ENCODE data around the gene PRC1.
A peak's percentile ranks its signal among the peaks of the same experiment; 100 is the strongest.
"Not testable (repeated sequence)": the region's sequence is repeated elsewhere in the genome, so short reads cannot be mapped to it uniquely, and the experiment has no call there.

Gene PRC1

DNA sequence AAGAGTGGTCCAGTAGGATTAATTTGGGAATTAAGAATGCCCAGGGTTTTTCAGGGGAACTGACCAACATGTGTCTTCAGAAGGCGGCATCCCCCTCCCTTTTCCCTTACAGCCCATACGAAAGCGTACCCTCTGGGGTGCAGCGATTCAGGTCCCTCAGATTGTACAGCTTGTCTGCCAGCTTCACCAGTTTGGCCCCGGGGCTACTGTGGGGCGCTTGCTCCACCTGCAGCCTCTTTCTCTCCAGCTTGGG, 62.8 kb downstream of the PRC1 start:
- Histone ChIP-seq H3K27me3 (replicated peaks; ENCODE audit: insufficient read depth, low read length) (no peaks in the 10 kb centered on the region), H4K20me1 (ENCODE audit: insufficient read depth, low read length) (no peaks in the 10 kb centered on the region), H3K4me1 (ENCODE audit: low read length) (peaks cover 29% of the 10 kb centered on the region), H3K36me3 (replicated peaks; ENCODE audit: insufficient read depth, low read length) (no peaks in the 10 kb centered on the region), H3K4me3 (ENCODE audit: low read length) (peak overlapping the region; percentile 80), H3K9me2 (replicated peaks; ENCODE audit: insufficient read depth, low read length) (no peaks in the 10 kb centered on the region), H3K9ac (ENCODE audit: low read length) (peak overlapping the region; percentile 82; the same call in 1 of the 2 replicates), H3K4me2 (ENCODE audit: low read depth, low read length) (peak overlapping the region; percentile 85), H3K79me2 (ENCODE audit: low read length) (peaks cover 25% of the 10 kb centered on the region), H2AFZ (ENCODE audit: low read length) (peak overlapping the region; percentile 71; the same call in 1 of the 2 replicates), H3K27ac (ENCODE audit: low read length) (peak overlapping the region; percentile 88), H3F3A (ENCODE audit: insufficient read depth, low read length) (peaks cover 42% of the 10 kb centered on the region), H3K9me3 (replicated peaks; ENCODE audit: insufficient read depth, low read length) (no peaks in the 10 kb centered on the region)
- no peak for DNase-seq
- no peak for TF ChIP-seq CTCF (IDR thresholded peaks at IDR 0.05; ENCODE audit: low read length)

DNA sequence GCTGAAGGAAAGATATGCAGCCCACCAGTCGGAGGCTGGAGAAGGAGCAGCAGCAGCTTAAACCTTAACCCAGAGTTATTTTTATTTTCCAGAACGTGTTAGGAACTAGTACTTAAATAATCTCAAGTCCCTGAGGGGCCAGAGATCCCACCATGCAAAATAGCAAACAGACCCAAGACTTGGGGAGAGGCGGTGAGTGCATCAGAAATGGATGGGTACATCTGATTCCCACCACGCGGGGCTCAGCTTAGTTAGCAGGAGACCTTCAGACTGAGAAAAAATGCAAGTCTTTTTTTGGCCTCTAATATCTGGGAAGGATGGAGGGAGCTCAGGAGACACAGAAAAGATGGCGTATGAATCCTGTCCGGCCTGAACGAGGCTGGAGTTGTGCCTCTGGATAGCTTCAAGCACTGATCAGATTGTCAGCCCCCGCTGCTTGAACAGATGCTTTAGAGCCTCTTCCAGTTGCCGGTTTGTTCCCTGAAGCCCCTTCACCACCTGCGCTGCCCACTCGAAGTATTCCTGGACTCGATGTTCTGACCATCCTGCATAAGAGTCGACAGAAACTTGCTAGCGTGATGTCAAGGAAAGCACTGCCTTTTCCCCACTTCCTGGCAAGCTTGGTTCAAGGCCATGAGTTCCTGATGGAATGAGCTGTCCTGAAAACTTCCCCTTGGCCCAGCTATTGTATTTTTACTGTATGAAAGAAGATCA, 63.3 kb downstream of the PRC1 start:
- H3K4me3 ChIP-seq (ENCODE audit: low read length) = peak overlapping the region; percentile 80

GRCh38 chr15:90929246-90930019, 64.9 kb downstream of the PRC1 start:
- Histone ChIP-seq H3K4me2 (ENCODE audit: low read depth, low read length) (peak overlapping the region; percentile 85), H3K4me3 (ENCODE audit: low read length) (peak overlapping the region; percentile 80), H3K27ac (ENCODE audit: low read length) (peak overlapping the region; percentile 88), H3K9me2 (replicated peaks; ENCODE audit: insufficient read depth, low read length) (no peaks in the 10 kb centered on the region), H3K36me3 (replicated peaks; ENCODE audit: insufficient read depth, low read length) (no peaks in the 10 kb centered on the region), H3K9me3 (replicated peaks; ENCODE audit: insufficient read depth, low read length) (no peaks in the 10 kb centered on the region), H3K27me3 (replicated peaks; ENCODE audit: insufficient read depth, low read length) (no peaks in the 10 kb centered on the region), H2AFZ (ENCODE audit: low read length) (peak overlapping the region; percentile 43), H4K20me1 (ENCODE audit: insufficient read depth, low read length) (no peaks in the 10 kb centered on the region), H3K79me2 (ENCODE audit: low read length) (peaks cover 11% of the 10 kb centered on the region), H3K4me1 (ENCODE audit: low read length) (peaks cover 23% of the 10 kb centered on the region), H3F3A (ENCODE audit: insufficient read depth, low read length) (peaks cover 34% of the 10 kb centered on the region), H3K9ac (ENCODE audit: low read length) (peak overlapping the region; percentile 82)
- no peak for TF ChIP-seq EZH2phosphoT487 (IDR thresholded peaks at IDR 0.05; ENCODE audit: low read length)
- TF ChIP-seq CTCF (IDR thresholded peaks at IDR 0.05; ENCODE audit: low read length) = no peak
- TF ChIP-seq EZH2 (optimal IDR thresholded peaks at IDR 0.05; ENCODE audit: low read depth, low read length) = no peak
- DNase-seq = peak; percentile 33

More for the DNA sequence above, 63.3 kb downstream of the PRC1 start:
- TF ChIP-seq CTCF (IDR thresholded peaks at IDR 0.05; ENCODE audit: low read length) = no peak
- TF ChIP-seq EZH2phosphoT487 (IDR thresholded peaks at IDR 0.05; ENCODE audit: low read length) = no peak
- TF ChIP-seq EZH2 (optimal IDR thresholded peaks at IDR 0.05; ENCODE audit: low read depth, low read length) = no peak
- peak overlapping the region; percentile 88 for H3K27ac ChIP-seq (ENCODE audit: low read length)
- H3K27me3 ChIP-seq (replicated peaks; ENCODE audit: insufficient read depth, low read length) = no peaks in the 10 kb centered on the region
- H4K20me1 ChIP-seq (ENCODE audit: insufficient read depth, low read length) = no peaks in the 10 kb centered on the region
- H3K9me3 ChIP-seq (replicated peaks; ENCODE audit: insufficient read depth, low read length) = no peaks in the 10 kb centered on the region
- peaks cover 20% of the 10 kb centered on the region for H3K79me2 ChIP-seq (ENCODE audit: low read length)
- H3K9me2 ChIP-seq (replicated peaks; ENCODE audit: insufficient read depth, low read length) = no peaks in the 10 kb centered on the region
- no peaks in the 10 kb centered on the region for H3K36me3 ChIP-seq (replicated peaks; ENCODE audit: insufficient read depth, low read length)
- DNase-seq = peak; percentile 17
- H3F3A ChIP-seq (ENCODE audit: insufficient read depth, low read length) = peaks cover 42% of the 10 kb centered on the region
- peak overlapping the region; percentile 71; the same call in 1 of the 2 replicates for H2AFZ ChIP-seq (ENCODE audit: low read length)
- H3K4me2 ChIP-seq (ENCODE audit: low read depth, low read length) = peak overlapping the region; percentile 85
- peak overlapping the region; percentile 82 for H3K9ac ChIP-seq (ENCODE audit: low read length)
- H3K4me1 ChIP-seq (ENCODE audit: low read length) = peaks cover 24% of the 10 kb centered on the region

DNA sequence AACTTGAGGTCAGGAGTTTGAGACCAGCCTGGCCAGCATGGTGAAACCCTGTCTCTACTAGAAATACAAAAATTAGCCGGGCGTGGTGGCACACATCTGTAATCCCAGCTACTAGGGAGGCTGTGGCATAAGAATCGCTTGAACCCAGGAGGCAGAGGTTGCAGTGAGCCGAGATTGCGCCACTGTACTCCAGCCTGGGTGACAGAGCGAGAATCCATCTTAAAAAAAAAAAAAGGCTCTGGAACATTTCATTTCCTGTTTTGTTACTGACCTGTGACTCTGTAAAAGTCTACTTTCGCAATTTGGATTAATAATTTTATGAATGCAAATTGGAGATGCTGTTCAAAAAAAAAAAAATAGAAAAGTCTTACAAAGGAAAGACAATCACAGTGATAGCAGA, 66.2 kb downstream of the PRC1 start:
- DNase-seq; H3K9ac ChIP-seq (ENCODE audit: low read length); H3K9me2 ChIP-seq (replicated peaks; ENCODE audit: insufficient read depth, low read length); H3K4me3 ChIP-seq (ENCODE audit: low read length); H3K27me3 ChIP-seq (replicated peaks; ENCODE audit: insufficient read depth, low read length); H3K4me2 ChIP-seq (ENCODE audit: low read depth, low read length); H3K27ac ChIP-seq (ENCODE audit: low read length); H3K36me3 ChIP-seq (replicated peaks; ENCODE audit: insufficient read depth, low read length); H3K9me3 ChIP-seq (replicated peaks; ENCODE audit: insufficient read depth, low read length); H4K20me1 ChIP-seq (ENCODE audit: insufficient read depth, low read length); H2AFZ ChIP-seq (ENCODE audit: low read length): not testable (repeated sequence)
- Histone ChIP-seq H3K4me1 (ENCODE audit: low read length) (peaks cover 16% of the 10 kb centered on the region), H3K79me2 (ENCODE audit: low read length) (peaks cover 11% of the 10 kb centered on the region), H3F3A (ENCODE audit: insufficient read depth, low read length) (peaks cover 33% of the 10 kb centered on the region)

- H3K36me3 ChIP-seq (replicated peaks; ENCODE audit: insufficient read depth, low read length); H3K4me2 ChIP-seq (ENCODE audit: low read depth, low read length); H2AFZ ChIP-seq (ENCODE audit: low read length); H3K27me3 ChIP-seq (replicated peaks; ENCODE audit: insufficient read depth, low read length); H3K4me1 ChIP-seq (ENCODE audit: low read length); H3K9me3 ChIP-seq (replicated peaks; ENCODE audit: insufficient read depth, low read length); H3K27ac ChIP-seq (ENCODE audit: low read length); H4K20me1 ChIP-seq (ENCODE audit: insufficient read depth, low read length); H3K4me3 ChIP-seq (ENCODE audit: low read length); H3K9me2 ChIP-seq (replicated peaks; ENCODE audit: insufficient read depth, low read length); H3K9ac ChIP-seq (ENCODE audit: low read length); DNase-seq: not testable (repeated sequence)
- H3F3A ChIP-seq (ENCODE audit: insufficient read depth, low read length) = peaks cover 29% of the 10 kb centered on the region
- peaks cover 11% of the 10 kb centered on the region for H3K79me2 ChIP-seq (ENCODE audit: low read length)
These were observed 67.6 kb downstream of the PRC1 start for GRCh38 chr15:90926766-90927165.
